ENCODE data around the gene TM4SF4.
"Not testable (repeated sequence)": the region's sequence is repeated elsewhere in the genome, so short reads cannot be mapped to it uniquely, and the experiment has no call there.

TM4SF4 gene

DNA sequence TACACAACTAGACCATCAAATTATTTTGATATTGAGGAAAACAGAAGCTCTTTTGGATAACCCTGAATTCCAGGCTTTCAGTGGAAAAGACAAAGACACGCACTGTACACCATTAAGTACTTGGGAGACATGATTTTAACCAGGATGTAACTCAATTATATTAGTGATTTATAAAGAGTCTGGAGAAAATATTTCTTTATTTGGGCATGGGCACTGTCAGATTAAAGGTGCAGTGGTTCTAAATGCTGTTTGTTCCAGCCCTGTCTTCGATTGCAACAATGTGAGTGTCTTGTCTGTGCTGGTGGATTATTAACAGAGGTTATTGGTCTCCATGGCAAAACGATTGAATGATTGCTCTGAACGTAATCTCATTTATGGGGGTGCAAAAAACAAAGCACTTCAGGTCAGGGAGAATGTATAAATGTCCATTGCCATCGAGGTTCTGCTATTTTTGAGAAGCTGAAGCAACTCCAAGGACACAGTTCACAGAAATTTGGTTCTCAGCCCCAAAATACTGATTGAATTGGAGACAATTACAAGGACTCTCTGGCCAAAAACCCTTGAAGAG is at the start of gene TM4SF4:
Gene TM4SF4 (plus strand): TSS at position 448 of the 568 bp plus-strand sequence. CDS start 181 bp downstream, outside the sequence.
- no peak for DNase-seq

GRCh38 chr3:149424918-149425317 is 49.6 kb upstream of the TM4SF4 start:
- DNase-seq = no peak

GRCh38 chr3:149426325-149426724 is 48.2 kb upstream of the TM4SF4 start:
- DNase-seq = no peak

DNA sequence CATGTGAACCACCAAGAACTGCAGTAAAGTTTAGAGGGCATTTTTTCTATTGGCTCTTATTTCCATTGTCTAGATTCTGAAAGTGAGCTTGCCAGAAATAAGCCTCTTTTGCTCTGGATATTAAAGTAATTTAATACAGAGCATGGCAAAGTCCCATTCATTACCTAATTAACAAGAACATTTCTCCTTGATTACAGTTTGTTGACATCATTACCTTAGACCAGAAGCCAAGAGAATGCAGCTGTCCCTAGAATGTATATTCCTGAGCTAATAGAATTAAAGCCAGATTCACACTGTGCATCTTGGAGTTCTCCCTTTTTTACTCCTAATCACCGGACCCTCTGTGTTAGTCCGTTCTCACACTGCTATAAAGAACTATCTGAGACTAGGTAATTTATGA is 46.4 kb upstream of the TM4SF4 start:
- DNase-seq = no peak

GRCh38 chr3:149430216-149430615 is 44.3 kb upstream of the TM4SF4 start:
- no peak for DNase-seq

GRCh38 chr3:149432149-149432548 is 42.3 kb upstream of the TM4SF4 start:
- DNase-seq = no peak

DNA sequence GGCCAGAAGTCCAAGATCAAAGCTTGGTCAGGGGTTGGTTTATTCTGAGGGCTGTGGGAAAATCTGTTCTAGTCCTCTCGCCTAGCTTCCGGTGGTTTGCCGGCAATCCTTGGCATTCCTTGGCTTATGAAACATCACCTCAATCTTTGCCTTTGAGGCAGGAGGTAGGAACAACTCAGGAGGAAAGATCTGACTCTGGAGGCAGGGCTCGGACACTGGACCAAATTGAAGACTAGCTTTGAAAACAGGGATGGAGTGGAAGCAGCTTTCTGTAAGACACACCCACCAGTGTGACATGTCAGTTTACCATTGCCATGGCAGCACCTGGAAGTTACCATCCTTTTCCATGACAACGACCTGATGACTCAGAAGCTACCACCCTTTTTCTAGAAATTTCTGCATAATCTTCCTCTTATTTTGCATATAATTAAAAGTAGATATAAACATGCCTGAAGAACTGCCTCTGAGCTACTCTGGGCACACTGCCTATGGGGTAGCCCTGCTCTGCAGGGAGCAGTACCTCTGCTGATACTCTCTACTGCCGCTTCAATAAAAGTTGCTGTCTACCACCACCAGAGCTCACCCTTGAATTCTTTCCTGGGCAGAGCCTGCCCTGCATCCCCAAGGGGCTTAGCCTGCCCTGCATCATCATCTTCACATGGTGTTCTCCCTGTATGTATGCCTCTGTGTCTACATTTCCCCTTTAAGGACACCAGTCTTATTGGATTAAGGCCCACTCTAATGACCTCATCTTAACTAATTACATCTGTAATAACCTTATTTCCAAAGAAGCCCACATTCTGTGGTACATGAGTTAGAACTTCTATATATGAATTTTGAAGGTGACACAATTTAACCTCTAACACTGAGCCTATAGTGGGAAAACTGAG is 38.3 kb upstream of the TM4SF4 start:
- no peak for DNase-seq

- DNase-seq = no peak
Observed at GRCh38 chr3:149437286-149437685, 37.2 kb upstream of the TM4SF4 start.

DNA sequence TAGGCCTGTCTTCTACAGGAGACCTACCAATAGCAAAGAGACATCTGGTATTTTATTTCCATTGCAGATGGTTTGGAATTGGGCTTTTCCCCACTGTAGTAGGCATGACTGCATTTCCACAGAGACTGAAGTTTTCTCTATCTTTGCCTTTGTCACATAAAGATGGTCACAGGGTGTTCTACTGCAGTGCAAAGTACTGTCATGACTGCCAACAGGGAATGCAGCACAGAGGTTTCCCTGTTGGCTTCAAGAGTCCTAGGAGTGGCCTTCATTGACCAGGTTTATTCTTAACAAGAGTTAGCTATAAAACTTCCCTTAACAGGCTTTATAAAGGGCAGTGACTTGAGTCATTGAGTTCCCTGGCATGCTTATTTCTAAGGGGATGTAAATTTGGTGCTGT is 36.8 kb upstream of the TM4SF4 start:
- DNase-seq = no peak

- no peak for DNase-seq
Observed at GRCh38 chr3:149438981-149439380, 35.5 kb upstream of the TM4SF4 start.

- DNase-seq = no peak
Observed at GRCh38 chr3:149441642-149442041, 32.9 kb upstream of the TM4SF4 start.

DNA sequence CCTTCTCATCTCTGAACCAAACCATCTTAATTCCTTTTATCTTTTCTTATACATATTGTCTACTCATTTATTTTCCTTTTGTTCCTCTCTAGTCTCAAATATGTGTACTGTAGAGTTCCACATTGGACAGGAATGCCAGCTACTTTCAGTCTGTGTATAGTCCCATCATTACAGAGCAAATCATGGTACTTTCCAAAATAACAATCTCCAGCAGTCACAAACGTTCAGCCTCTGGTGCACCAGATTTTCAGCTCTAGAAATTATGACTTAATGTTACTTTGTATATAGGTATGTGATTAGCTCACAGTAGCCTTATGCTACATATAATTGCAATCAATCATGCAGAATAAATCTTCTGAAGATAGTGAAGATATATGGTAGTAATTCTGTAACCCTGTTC is 32.5 kb upstream of the TM4SF4 start:
- no peak for DNase-seq

DNA sequence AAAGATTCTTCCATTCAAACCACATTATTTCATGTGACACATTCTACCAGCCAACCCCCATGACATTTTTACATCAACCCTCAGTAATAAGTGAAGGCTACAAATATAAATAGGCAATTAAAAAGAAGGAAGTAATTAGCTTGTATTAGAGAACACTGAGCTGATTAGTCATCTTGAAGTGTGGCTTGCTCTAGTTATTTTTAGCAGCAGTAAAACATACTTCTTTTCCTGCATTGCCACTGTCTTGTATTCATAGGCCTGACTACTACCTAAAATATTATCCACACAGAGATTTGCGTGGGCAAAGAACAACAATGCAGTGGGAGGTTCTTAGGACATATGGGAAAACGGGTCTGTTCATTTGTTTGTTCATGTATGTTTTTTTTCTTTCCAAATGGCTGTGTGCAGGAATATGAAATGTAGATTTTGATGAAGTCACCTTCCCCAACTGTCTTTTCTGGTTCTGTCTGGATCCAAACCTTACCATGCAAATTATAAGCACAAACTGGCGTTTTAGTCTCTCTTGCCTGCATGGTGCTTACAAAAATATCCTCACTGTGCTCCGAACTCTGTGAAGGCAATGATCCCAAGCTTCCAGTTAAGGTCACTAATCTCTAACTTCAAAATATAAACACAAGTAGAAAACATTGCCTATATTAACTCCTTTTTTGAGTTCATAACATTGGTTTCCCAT is 31.5 kb upstream of the TM4SF4 start:
- DNase-seq = no peak

DNA sequence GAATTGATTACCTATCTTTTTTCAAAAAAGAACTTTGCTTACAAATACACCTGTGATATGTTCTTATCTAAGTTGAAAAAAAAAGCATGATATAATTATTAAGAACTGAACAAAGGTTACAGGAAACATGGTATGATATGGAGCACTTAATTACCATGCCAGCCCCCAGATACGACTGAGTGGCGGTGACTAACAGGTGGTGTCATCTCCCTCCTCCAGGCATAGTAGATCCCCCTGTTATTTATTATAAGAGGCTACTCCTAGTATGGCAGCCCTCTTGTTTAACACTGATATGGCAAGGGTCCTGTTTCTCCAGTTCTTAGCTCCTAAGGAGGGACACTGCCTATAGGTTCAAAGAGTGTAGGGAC is 31.0 kb upstream of the TM4SF4 start:
- no peak for DNase-seq

- DNase-seq = not testable (repeated sequence)
Observed at GRCh38 chr3:149444867-149445266, 29.6 kb upstream of the TM4SF4 start.

DNA sequence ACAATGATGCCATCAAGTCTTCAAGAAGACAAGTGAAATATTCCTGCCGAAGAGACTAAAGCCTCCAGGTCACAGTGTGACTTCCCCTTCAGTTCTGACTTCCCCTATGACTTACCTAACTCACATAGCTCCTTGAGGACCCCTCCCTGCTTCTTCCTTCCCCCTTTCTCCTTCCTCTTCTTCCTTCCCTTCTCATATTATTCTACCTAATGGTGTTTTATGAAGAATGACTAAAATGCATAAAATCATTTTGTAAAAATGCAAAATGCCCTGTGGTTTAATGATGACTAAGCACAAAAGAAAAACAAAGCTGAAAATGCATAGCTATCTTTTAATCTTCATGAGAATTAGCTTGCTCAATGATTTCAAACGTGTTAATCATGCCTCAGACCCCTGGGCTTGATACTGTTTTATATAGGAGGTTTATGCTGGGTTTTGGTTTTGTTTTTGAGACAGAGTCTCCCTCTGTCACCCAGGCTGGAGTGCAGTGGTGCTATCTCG is 26.1 kb upstream of the TM4SF4 start:
- no peak for DNase-seq

DNA sequence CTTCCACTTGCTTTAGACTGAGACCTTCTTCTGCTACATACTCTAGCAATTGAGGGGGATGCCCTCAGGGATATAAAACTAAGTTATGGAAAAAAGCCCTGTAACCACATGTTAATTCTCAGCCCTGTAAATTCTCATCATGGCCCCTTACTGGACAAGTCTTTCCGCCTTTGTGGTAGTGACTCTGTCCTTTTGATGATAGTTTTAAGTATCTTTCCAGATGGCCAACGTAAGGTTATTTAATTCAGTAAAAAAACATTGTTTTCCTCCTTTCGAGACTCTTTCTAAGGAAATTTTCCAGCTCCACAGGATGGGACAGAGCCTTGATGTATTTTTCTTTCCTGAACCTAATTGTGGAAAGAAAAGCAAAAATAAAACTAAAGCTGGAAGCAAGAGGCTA is 25.3 kb upstream of the TM4SF4 start:
- DNase-seq = no peak

DNA sequence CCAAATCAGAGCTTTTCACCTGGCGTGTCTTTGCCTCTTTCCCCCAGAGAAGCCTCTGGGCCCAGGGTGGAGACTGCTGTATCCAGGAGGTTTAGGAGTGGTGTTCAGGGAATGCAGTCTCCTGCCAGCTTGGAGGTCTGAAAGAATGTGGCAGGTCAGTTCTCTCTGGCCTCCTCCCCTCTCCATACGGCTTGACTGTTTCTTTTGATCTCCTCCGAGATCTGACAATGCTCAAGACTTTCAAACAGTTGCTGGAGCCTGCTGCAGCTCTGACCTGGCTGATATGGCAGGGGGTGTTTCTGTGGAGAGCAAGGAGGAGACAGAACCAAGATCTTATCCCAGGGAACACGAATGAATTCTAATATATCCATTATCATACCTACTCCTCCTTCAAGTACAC is 24.7 kb upstream of the TM4SF4 start:
- DNase-seq = no peak

- no peak for DNase-seq
Observed at GRCh38 chr3:149450281-149450680, 24.2 kb upstream of the TM4SF4 start.

DNA sequence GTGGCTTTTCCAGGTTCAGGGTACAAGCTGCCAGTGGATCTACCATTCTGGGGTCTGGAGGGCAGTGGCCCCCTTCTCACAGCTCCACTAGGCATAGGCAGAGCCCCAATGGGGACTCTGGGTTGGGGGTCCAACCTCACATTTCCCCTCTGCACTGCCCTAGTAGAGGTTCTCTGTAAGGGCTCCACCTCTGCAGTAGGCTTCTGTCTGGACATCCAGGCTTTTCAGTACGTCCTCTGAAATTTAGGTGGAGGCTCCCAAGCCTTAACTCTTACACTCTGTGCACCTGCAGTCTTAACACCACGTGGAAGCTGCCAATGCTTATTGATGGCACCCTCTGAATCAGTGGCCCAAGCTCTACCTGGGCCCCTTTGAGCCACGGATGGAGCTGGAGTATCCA is 22.5 kb upstream of the TM4SF4 start:
- DNase-seq = no peak

DNA sequence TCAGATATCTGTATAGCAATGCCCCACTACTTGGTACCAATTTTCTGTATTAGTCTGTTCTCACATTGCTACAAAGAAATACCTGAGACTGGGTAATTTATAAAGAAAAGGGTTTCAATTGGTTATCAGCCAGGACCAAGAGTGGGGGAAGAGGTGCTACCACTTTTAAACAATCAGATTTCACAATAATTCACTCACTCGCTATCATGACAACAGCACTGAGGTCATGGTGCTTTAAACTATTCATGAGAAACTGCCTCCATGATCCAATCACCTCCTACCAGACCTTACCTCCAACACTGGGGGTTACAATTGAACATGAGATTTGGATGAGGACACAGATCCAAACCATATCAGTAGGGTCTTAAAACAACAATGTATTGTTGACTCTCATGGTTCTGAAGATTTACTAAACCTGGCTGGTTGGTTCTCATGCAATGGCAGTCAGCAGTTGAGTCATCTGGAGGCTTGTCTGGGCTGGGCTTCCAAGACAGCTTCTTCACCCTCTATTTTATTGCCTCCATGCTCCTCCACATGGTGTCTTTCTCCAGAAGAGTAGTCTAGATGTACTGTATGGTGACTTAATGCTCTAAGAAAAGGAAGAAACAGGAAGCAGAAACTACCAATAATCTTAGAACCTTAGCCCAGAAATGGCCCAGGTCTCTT is 21.2 kb upstream of the TM4SF4 start:
- no peak for DNase-seq

- no peak for DNase-seq
Observed at GRCh38 chr3:149454746-149455145, 19.8 kb upstream of the TM4SF4 start.

- DNase-seq = no peak
Observed at GRCh38 chr3:149455366-149455765, 19.1 kb upstream of the TM4SF4 start.
